GM19035 (cell line): ENCODE results near the gene ESR1.

Experiments
- ATAC-seq: cut with Tn5 transposase; IDR thresholded peaks from one replicate; pipeline ENCODE4 v1.9.1; 2021; ENCODE audit not compliant: unreplicated experiment

ESR1 gene

DNA sequence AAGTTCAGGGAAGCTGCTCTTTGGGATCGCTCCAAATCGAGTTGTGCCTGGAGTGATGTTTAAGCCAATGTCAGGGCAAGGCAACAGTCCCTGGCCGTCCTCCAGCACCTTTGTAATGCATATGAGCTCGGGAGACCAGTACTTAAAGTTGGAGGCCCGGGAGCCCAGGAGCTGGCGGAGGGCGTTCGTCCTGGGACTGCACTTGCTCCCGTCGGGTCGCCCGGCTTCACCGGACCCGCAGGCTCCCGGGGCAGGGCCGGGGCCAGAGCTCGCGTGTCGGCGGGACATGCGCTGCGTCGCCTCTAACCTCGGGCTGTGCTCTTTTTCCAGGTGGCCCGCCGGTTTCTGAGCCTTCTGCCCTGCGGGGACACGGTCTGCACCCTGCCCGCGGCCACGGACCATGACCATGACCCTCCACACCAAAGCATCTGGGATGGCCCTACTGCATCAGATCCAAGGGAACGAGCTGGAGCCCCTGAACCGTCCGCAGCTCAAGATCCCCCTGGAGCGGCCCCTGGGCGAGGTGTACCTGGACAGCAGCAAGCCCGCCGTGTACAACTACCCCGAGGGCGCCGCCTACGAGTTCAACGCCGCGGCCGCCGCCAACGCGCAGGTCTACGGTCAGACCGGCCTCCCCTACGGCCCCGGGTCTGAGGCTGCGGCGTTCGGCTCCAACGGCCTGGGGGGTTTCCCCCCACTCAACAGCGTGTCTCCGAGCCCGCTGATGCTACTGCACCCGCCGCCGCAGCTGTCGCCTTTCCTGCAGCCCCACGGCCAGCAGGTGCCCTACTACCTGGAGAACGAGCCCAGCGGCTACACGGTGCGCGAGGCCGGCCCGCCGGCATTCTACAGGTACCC is at the start of gene ESR1:
ESR1 (plus strand) TSS at position 170 of the 858 bp plus-strand sequence; CDS start at position 401, 231 bp downstream.
- peak; percentile 42 for ATAC-seq

DNA sequence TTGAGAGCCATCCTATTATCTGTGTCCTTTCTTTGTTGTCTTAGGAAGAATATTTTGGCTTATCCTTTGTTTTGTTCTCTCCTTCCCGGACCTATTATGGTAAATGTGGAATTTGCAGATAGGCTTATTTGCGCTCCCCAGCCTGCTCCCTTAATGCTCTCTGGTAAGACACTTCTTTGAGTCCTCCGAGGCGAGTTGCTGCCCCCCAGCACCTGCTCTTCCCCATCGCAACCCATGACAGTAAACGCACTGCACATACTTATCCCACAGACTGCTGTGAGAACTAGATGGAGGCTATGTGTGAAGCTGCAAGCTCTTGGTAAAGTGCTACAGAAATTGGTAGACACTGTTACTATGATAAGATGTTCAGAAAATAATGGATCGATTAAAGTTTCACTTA is 47.0 kb upstream of the ESR1 start:
- ATAC-seq = no peak

DNA sequence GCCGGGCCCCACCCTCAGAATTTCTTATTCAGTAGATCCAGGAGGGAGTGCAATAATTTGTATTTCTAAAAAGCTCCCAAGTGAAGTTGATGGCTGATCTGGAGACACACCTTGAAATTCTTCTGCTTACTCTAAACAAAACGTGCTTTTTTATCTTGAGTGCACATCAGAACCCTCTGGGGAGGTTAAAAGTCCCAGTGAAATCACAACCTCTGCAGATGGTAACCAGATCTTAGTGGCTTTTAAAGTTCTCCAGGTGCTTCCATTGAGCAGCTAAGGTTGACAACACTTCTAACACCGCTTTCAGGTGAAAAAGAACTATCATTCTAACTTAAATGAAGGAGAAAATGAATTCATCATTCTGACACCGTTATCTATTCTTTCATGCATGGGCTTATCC is 45.6 kb upstream of the ESR1 start:
- no peak for ATAC-seq

DNA sequence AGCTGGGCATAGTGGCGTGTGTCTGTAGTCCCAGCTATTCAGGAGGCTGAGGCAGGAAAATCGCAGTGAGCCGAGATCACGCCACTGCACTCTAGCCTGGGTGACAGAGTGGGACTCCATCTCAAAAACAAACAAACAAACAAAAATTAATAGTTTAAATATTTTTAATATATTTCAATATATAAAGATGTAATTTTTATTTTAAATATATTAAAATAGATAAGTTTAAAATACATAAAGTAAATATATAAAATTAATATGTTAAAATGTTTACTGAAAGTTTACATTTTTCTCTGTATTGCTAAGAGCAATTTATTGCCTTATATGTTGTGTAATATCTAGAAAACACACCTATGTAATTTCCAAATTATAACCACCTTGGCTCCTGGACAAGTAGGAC is 44.7 kb upstream of the ESR1 start:
- no peak for ATAC-seq

DNA sequence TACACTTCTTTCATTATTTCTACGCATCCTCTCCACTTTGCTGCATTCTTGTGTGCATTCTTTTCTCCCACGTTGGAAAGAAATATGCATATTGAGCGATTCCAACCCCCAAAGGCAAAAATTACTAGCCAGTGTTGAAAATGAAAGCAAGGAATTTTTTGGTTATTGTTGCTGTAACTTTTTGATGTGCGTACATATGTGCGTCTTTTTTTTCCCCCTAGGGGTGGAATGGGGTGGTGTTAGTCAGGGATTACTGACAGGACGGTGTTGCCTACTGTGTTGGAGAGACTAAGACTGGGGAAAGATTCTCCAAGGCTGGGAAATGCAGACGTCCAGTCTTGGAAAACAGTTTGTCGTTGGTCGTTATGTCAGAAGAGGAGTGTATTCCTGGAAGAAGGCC is 44.2 kb upstream of the ESR1 start:
- ATAC-seq = no peak

DNA sequence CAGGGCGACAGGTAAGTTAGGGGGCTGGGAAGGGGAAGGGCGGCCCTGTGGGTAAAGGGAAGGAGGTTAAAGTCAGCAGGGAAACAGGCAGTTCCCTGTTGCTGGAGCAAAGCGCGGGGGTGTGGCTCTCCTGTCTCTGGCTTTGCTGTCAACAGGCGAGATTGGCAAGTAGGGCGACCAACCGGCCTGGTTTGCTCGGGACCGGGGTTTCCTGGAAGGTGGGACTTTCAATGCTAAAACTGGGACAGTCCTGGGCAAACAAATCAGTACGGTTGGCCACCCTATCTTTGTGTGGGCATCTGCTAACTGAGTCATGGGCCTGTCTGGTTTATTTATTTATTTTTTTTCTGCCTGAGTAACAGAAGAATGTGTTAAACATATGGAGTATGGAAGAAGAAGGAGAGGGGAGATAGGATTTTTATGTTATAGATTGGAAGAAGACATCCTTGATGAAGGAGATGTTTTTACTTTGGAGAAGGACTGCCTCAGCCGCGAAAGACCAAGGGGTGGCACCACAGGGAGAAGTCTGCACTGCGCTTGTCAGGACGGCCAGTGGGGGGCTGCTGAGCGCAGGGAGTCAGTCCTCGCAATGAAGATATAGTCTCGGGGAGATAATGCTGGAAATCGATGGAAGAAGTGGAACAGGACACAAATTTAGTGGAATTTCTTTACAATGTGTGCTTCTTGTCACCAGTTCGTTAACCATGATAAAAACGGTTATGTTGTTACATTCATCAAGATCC is 43.4 kb upstream of the ESR1 start:
- ATAC-seq = peak; percentile 63

DNA sequence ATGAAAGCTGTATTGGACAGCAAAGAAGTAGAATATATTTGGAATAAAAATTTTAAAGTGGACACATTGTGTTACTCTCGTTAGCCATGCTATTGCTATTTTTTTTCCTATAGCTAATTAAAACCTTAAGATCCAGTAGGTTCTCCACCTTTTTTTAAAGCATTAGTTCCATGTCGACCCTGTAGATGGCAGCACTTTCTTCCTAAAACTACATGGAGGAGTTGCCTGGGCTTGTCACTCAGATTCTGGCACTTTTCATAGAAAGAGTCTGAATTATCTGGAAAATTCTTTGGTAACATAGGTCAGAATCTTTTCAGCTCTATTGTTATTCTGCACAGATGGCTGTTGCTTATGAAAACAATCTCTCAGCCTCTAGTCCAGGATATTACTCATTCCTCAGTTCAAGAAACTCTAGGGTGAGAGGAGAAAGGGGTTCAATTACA is 42.0 kb upstream of the ESR1 start:
- ATAC-seq = peak; percentile 75

DNA sequence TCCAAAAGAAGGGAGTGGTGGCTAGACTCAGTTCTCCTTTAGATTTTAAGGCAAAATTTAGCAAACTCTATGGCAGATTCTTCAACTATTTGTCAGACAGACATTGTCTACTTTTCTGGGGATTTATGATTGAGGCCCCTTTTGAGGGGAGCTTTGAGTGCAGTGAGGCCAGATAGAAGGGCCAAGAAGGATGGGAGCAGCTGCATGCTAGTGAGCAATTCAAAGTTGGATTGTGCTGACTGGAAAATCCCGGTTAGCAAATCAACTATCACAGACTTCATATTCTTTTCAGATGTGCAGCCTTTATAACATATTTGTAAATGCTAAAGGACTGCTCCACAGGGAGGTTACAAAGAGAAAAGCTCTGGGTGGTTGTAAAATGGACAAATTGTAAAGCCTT is 35.0 kb upstream of the ESR1 start:
- no peak for ATAC-seq

DNA sequence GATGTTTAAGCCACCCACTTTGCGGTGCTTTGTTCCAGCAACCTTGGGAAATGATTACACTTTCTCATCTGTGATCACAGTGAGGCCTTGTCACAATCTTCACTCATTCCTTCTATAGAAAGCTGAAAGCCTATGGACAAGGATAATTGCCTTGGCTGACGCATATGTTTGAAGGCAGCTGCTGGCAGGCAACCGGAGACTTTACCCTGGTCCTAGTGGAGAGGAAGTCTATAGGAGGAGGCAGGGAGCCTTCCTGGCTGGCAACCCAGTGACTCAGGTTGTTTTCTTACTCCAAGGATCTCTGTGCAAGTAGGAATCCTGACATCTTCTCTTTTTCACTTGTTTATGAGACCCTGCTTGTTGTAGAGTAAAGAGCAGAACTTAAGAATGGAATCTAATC is 34.1 kb upstream of the ESR1 start:
- no peak for ATAC-seq

DNA sequence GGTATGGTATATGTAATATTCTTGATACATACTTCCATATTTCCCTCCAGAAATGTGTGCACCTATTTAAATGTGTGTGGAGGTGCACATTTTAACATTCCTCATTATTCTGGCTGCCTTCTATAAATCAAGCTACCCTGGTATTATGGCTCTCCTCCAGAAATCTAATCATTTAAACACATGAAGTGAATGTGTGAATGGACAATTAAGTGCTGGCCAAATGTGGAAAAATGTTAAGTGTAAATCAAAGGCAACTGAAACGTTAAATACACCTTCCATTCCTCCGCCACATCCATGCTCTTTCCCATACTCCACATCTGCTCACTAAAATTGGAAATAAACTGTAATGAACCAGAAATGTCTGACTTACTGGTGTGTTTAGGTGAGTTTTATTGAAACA is 24.9 kb upstream of the ESR1 start:
- no peak for ATAC-seq

DNA sequence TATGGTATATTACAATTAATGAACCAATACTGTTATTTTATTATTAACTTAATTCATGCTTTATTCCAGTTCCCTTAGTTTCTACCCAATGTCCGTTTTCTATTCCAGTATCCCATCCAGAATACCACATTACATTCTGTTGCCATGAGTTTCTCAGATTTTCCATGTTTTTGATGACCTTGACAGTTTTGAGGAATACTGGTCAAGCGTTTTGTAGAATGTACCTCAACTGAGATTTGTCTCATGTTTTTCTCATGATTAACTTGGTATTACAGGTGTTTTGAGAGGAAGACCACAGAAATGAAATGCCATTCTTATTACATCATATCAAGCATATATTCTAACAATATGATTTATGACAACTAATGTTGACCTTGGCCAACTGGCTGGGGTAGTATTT is 23.8 kb upstream of the ESR1 start:
- ATAC-seq = no peak

DNA sequence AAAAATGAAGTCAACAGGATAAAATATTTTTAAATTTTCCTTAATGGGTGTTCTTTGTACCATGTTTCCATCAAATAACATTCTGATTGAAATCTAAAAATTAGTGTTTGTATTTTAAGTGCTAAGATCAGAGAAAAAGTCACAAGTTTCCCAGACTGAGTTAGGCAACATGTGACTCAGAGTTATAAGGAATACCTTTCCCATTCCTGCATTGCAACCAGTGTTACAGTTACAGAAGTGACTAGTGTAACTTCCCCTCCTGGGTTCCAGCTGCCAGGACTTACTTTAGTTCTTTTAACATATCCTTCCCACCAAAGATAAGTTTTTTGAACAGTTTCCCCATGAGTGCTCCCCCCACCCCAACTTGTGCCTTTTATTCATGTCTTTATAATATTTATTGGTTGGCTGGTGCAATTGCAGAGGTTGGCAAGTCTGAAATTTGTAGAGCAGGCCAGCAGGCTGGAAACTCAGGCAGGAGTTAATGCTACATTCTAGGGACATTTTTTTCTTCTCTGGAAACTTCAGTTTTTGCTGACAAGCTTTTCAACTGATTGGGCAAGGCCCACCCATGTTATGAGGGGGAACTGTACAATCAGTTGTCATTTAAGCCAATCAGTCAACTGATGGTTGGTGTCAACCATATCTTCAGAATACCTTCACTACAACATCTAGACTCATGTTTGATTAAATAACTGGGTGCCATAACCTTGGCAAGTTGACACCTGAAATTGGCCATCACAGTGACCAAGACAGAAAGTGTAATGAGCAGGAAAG is 22.9 kb upstream of the ESR1 start:
- ATAC-seq = no peak

DNA sequence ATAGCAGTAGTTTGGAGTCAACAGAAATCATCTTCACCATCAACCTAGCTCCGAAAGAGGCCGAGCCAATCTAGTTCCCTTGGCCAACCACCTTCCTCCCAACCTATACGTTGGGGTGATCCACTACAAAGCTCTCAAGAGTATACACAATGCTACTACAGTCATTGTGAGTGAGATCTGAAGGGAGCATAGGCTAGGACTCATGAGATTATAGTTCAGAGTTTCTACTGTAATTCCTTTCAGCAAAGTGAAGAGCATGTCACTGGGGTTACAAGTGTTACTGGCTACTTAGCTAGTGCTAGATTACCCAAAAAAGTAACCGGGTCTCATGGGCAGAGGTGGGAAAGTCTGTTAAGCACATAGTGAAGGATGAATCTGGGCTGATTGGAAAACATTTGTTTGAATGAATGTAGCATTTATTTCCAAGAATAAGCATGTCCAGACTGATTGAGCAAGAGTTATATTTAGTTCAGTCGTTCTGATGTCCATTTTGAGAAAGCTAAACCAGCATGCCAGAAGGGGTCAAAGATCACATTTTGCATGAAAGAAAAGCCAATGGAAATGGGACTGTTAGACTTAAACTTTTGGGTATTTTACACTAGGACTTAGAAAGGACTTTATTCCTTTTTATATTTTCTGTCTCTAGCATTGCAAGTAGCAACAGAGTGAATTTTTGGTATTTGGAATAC is 10.5 kb upstream of the ESR1 start:
- ATAC-seq = no peak

DNA sequence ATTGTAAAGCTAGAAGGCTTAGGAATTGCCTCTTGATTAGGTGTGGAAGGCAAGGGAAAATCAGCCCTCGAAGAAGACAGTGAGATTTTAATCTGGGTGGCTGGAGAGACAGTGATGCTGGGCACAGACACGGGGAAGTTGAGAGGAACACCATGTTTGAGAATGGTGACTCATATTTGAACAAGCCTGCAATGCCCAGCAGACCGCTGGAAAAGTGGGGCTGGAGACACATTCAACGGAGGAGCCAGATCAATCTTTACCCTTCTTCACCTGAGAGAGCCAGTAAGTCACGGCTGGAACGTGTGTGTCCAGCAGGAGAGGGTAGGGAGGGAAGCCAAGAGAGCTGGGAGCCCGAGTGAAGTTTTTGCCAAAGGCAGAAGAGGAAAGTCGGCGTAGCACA is 3.7 kb upstream of the ESR1 start:
- no peak for ATAC-seq

DNA sequence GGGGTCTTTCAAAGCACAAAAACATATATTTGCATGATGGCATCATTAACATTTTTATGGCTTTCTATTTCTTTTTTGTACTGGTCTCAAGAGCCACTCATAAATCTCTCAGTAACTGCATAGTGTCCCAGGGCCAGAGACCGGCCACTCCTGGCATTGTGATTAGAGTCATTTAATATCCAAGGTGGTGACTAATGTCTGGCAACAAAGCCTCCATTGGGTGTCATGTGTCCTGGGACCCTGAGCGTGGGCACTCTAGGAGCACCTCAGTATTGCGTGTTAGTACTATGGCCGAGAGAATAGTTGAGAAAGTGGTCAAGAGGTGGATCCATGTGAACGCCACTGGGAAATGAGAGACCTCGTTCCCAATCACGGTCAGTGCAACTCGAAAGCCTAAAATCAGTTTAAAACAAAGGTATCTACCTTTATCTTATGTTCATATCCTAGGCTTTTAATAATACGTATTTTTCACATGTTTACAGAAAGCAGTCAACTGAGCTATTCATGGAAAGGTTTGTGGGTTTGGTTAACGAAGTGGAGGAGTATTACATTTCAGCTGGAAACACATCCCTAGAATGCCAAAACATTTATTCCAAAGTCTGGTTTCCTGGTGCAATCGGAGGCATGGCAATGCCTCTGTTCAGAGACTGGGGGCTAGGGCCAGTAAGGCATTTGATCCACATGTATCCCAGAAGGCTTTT is 2.7 kb upstream of the ESR1 start:
- ATAC-seq = no peak

DNA sequence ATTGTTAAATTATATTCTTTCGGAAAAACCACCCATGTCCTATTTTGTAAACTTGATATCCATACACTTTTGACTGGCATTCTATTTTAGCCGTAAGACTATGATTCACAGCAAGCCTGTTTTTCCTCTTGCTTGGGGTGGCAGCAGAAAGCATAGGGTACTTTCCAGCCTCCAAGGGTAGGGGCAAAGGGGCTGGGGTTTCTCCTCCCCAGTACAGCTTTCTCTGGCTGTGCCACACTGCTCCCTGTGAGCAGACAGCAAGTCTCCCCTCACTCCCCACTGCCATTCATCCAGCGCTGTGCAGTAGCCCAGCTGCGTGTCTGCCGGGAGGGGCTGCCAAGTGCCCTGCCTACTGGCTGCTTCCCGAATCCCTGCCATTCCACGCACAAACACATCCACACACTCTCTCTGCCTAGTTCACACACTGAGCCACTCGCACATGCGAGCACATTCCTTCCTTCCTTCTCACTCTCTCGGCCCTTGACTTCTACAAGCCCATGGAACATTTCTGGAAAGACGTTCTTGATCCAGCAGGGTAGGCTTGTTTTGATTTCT is 2.1 kb upstream of the ESR1 start:
- ATAC-seq = no peak

DNA sequence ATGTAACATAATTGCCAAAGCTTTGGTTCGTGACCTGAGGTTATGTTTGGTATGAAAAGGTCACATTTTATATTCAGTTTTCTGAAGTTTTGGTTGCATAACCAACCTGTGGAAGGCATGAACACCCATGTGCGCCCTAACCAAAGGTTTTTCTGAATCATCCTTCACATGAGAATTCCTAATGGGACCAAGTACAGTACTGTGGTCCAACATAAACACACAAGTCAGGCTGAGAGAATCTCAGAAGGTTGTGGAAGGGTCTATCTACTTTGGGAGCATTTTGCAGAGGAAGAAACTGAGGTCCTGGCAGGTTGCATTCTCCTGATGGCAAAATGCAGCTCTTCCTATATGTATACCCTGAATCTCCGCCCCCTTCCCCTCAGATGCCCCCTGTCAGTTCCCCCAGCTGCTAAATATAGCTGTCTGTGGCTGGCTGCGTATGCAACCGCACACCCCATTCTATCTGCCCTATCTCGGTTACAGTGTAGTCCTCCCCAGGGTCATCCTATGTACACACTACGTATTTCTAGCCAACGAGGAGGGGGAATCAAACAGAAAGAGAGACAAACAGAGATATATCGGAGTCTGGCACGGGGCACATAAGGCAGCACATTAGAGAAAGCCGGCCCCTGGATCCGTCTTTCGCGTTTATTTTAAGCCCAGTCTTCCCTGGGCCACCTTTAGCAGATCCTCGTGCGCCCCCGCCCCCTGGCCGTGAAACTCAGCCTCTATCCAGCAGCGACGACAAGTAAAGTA is 547 bp upstream of the ESR1 start:
- ATAC-seq = peak; percentile 25

DNA sequence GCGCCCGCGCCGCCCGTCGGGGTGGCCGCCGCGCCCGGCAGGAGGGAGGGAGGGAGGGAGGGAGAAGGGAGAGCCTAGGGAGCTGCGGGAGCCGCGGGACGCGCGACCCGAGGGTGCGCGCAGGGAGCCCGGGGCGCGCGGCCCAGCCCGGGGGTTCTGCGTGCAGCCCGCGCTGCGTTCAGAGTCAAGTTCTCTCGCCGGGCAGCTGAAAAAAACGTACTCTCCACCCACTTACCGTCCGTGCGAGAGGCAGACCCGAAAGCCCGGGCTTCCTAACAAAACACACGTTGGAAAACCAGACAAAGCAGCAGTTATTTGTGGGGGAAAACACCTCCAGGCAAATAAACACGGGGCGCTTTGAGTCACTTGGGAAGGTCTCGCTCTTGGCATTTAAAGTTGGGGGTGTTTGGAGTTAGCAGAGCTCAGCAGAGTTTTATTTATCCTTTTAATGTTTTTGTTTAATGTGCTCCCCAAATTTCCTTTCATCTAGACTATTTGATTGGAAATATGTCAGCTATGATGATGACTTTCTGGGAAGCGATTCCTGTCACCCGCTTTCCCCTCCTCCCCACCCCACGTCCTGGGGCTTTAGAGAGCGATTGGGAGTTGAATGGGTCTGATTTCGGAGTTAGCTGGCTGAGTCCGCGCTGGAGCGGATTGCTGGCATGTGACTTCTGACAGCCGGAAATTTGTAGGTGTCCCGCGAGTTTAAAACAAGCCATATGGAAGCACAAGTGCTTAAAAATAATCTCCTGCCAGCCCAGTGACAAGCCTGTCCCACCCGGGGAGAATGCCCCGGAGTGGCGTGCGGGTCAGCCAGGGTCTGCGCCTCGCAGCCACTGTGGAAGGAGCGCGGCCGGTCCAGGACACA is 1.1 kb downstream of the ESR1 start:
- ATAC-seq = no peak
